GM12878 (cell line): ENCODE results near the gene ETS1. TPM values are rescaled to one million over a fixed set of nuclear protein-coding genes. Genes with fewer than 3 reads are reported as not detected.
A peak's percentile ranks its signal among the peaks of the same experiment; 100 is the strongest.

Source experiments
- EED ChIP-seq: sonication (generic); IDR thresholded peaks from 2 replicates; pipeline ENCODE4 v1.6.1; 2016; ENCODE audit warnings: antibody characterized with exemption, low read depth
- ETV6 ChIP-seq, 2 experiments: fragments of 450-650 bp in 1 of 2; IDR thresholded peaks in 1 of 2; conservative IDR thresholded peaks in 1 of 2; 2 replicates each; pipeline ENCODE4 v1.6.1; 2014; ENCODE audit warnings: antibody characterized with exemption in 1 of 2, borderline replicate concordance in 1 of 2, low read depth in 1 of 2, mild to moderate bottlenecking in 1 of 2, moderate library complexity in 1 of 2
- FOXM1 ChIP-seq: IDR thresholded peaks from 2 replicates; pipeline ENCODE4 v1.6.1; 2012; ENCODE audit warnings: low read depth, mild to moderate bottlenecking, inconsistent platforms, low read length, moderate library complexity
- HDAC6 ChIP-seq: fragments of 200-600 bp; sonication (generic); IDR thresholded peaks from one replicate; pipeline ENCODE4 v1.8.0; 2017; ENCODE audit warnings: antibody characterized with exemption; ENCODE audit not compliant: unreplicated experiment
- MEF2A ChIP-seq: IDR thresholded peaks from 2 replicates; pipeline ENCODE4 v1.6.1; 2011; ENCODE audit warnings: low read depth, mild to moderate bottlenecking, low read length, moderate library complexity; ENCODE audit not compliant: insufficient read depth
- MXI1 ChIP-seq: fragments of 150-350 bp; IDR thresholded peaks from 2 replicates; pipeline ENCODE4 v1.6.1; 2011; ENCODE audit warnings: low read depth, mild to moderate bottlenecking, inconsistent platforms, low read length, improper control_type of control experiment
- NR2C1 ChIP-seq: fragments of 450-650 bp; IDR thresholded peaks from 2 replicates; pipeline ENCODE4 v1.6.1; 2017; ENCODE audit warnings: antibody characterized with exemption, mild to moderate bottlenecking, moderate library complexity
- RELA ChIP-seq: fragments of 450-650 bp; IDR thresholded peaks from 2 replicates; pipeline ENCODE4 v1.8.0; 2014; ENCODE audit warnings: borderline replicate concordance; ENCODE audit not compliant: partially characterized antibody
- TARDBP ChIP-seq: IDR thresholded peaks from 2 replicates; pipeline ENCODE4 v1.6.1; 2016; ENCODE audit warnings: borderline replicate concordance
- YBX1 ChIP-seq: fragments of 450-650 bp; IDR thresholded peaks from 2 replicates; pipeline ENCODE4 v1.6.1; 2016; ENCODE audit warnings: antibody characterized with exemption
- ZBED1 ChIP-seq: IDR thresholded peaks from 2 replicates; pipeline ENCODE4 v1.6.1; 2016; ENCODE audit warnings: borderline replicate concordance
- ZNF207 ChIP-seq: fragments of 450-650 bp; IDR thresholded peaks from 2 replicates; pipeline ENCODE4 v1.6.1; 2014; ENCODE audit warnings: antibody characterized with exemption, mild to moderate bottlenecking, borderline replicate concordance
- polyA plus RNA-seq, 11 experiments: library from polyadenylated mRNA; depleted of rRNA in 4 of 11; unstranded in 6 of 11; stranded (reverse) in 5 of 11; fragments of >200 nt; fragmentation: Nextera tagmentation in 4 of 11; fragmentation: Illumina TruSeq in 1 of 11; extraction: Ambion mirVana in 4 of 11; extraction: Trizol in 1 of 11; gene quantifications; 1 replicate in 1 of 11; 2 replicates in 10 of 11; pipeline versions ENCODE4 v1.2.1 to v1.2.3, GENCODE V29; 2011 to 2016; ENCODE audit warnings: inconsistent platforms in 2 of 11, missing spikeins in 2 of 11, low read depth in 1 of 11
- total RNA-seq, 4 experiments: library from RNA; depleted of rRNA in 3 of 4; stranded (reverse); fragments of >200 nt in 3 of 4; fragmentation: Illumina TruSeq in 1 of 4; extraction: Trizol in 1 of 4; gene quantifications; 2 replicates each; pipeline versions ENCODE4 v1.2.1 to v1.2.3, GENCODE V29; 2013 to 2021
- TF ChIP-seq, protein P1 (sequence below): fragments of 450-650 bp; IDR thresholded peaks from 2 replicates; pipeline ENCODE4 v1.6.1; 2017; ENCODE audit warnings: mild to moderate bottlenecking, moderate library complexity
- TF ChIP-seq, protein P2 (sequence below): fragments of 450-650 bp; IDR thresholded peaks from 2 replicates; pipeline ENCODE4 v1.6.1; 2018; ENCODE audit warnings: mild to moderate bottlenecking, low read depth, moderate library complexity; ENCODE audit not compliant: partially characterized antibody
- TF ChIP-seq, protein P3 (sequence below): fragments of 450-650 bp; IDR thresholded peaks from 2 replicates; pipeline ENCODE4 v1.6.1; 2017; ENCODE audit warnings: mild to moderate bottlenecking, low read depth, inconsistent platforms; ENCODE audit not compliant: poor library complexity, severe bottlenecking
- TF ChIP-seq, protein P4 (sequence below): IDR thresholded peaks from 2 replicates; pipeline ENCODE4 v1.6.1; 2011; ENCODE audit warnings: low read depth, mild to moderate bottlenecking, low read length, moderate library complexity, borderline replicate concordance; ENCODE audit errors: extremely low read depth

The ETS1 gene
- total and polyA plus RNA-seq, 10 of the 15 experiments (the other 5 are each of a cell fraction or from before 2014, with no cell fraction given), result 12.5 to 112 (median 55.5) TPM

DNA sequence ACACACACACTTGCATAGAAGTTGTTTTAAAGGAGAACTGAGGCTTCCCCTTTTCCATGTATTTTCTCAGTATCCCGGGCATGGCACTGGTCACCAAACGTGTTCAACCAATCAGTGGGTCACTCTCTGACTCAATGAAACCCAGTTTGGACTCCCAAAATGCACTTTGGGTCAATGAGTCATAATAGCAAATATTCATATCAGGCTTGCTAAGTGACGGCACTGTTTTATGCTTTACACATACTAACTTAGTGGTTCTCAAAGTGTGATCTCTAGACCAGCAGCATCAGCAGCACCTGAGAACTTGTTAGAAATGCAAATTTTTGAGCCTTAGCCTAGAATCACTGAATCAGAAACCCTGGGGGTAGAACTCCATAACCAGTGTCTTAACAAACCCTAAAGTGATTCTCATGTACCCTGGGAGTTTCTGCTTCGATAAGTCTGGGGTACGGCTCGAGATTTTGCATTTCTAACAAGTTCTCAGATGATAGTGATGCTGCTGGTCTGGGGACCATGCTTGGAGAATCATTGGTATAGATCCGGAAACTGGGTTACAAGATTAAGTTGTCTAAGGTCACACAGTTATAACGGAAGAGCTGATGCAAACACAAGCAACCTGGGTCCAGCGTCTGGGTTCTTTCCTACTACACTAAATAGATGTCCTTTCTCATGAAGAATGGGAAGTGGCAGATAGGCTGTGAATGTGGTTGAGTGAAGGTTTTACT, 35.6 kb downstream of the ETS1 start (continued):
- TF ChIP-seq, protein P1, sequence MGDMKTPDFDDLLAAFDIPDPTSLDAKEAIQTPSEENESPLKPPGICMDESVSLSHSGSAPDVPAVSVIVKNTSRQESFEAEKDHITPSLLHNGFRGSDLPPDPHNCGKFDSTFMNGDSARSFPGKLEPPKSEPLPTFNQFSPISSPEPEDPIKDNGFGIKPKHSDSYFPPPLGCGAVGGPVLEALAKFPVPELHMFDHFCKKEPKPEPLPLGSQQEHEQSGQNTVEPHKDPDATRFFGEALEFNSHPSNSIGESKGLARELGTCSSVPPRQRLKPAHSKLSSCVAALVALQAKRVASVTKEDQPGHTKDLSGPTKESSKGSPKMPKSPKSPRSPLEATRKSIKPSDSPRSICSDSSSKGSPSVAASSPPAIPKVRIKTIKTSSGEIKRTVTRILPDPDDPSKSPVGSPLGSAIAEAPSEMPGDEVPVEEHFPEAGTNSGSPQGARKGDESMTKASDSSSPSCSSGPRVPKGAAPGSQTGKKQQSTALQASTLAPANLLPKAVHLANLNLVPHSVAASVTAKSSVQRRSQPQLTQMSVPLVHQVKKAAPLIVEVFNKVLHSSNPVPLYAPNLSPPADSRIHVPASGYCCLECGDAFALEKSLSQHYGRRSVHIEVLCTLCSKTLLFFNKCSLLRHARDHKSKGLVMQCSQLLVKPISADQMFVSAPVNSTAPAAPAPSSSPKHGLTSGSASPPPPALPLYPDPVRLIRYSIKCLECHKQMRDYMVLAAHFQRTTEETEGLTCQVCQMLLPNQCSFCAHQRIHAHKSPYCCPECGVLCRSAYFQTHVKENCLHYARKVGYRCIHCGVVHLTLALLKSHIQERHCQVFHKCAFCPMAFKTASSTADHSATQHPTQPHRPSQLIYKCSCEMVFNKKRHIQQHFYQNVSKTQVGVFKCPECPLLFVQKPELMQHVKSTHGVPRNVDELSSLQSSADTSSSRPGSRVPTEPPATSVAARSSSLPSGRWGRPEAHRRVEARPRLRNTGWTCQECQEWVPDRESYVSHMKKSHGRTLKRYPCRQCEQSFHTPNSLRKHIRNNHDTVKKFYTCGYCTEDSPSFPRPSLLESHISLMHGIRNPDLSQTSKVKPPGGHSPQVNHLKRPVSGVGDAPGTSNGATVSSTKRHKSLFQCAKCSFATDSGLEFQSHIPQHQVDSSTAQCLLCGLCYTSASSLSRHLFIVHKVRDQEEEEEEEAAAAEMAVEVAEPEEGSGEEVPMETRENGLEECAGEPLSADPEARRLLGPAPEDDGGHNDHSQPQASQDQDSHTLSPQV, result no peak
- TF ChIP-seq MEF2A (0 out of 2 replicates have a peak, but pooled peaks have one; percentile 2), ZNF207 (no peak), ETV6 (conservative IDR thresholded peaks at IDR 0.05 in 1 of 2, IDR thresholded peaks at IDR 0.05 in 1 of 2; ENCODE audit: borderline replicate concordance in 1 of 2, low read depth in 1 of 2) (peak in 1 of 2 experiments; percentile 37; a peak in 1 of 4 replicates), HDAC6 (no peak), ZBED1 (no peak; the same call in 1 of the 2 replicates), RELA (no peak), TARDBP (no peak), NR2C1 (no peak), EED (peak; percentile 78), FOXM1 (peak; percentile 59), MXI1 (0 out of 2 replicates have a peak, but pooled peaks have one; percentile 17), YBX1 (no peak)
- TF ChIP-seq, protein P2, sequence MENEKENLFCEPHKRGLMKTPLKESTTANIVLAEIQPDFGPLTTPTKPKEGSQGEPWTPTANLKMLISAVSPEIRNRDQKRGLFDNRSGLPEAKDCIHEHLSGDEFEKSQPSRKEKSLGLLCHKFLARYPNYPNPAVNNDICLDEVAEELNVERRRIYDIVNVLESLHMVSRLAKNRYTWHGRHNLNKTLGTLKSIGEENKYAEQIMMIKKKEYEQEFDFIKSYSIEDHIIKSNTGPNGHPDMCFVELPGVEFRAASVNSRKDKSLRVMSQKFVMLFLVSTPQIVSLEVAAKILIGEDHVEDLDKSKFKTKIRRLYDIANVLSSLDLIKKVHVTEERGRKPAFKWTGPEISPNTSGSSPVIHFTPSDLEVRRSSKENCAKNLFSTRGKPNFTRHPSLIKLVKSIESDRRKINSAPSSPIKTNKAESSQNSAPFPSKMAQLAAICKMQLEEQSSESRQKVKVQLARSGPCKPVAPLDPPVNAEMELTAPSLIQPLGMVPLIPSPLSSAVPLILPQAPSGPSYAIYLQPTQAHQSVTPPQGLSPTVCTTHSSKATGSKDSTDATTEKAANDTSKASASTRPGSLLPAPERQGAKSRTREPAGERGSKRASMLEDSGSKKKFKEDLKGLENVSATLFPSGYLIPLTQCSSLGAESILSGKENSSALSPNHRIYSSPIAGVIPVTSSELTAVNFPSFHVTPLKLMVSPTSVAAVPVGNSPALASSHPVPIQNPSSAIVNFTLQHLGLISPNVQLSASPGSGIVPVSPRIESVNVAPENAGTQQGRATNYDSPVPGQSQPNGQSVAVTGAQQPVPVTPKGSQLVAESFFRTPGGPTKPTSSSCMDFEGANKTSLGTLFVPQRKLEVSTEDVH, result no peak
- TF ChIP-seq, protein P3, sequence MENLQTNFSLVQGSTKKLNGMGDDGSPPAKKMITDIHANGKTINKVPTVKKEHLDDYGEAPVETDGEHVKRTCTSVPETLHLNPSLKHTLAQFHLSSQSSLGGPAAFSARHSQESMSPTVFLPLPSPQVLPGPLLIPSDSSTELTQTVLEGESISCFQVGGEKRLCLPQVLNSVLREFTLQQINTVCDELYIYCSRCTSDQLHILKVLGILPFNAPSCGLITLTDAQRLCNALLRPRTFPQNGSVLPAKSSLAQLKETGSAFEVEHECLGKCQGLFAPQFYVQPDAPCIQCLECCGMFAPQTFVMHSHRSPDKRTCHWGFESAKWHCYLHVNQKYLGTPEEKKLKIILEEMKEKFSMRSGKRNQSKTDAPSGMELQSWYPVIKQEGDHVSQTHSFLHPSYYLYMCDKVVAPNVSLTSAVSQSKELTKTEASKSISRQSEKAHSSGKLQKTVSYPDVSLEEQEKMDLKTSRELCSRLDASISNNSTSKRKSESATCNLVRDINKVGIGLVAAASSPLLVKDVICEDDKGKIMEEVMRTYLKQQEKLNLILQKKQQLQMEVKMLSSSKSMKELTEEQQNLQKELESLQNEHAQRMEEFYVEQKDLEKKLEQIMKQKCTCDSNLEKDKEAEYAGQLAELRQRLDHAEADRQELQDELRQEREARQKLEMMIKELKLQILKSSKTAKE, result peak; percentile 81
- TF ChIP-seq, protein P4, sequence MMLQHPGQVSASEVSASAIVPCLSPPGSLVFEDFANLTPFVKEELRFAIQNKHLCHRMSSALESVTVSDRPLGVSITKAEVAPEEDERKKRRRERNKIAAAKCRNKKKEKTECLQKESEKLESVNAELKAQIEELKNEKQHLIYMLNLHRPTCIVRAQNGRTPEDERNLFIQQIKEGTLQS, result no peak
